CD14-positive monocyte (primary cell): ENCODE results near the gene ZNF197. TPM values are rescaled to one million over a fixed set of nuclear protein-coding genes. Genes with fewer than 3 reads are reported as not detected.

Experiments
- DNase-seq, 3 donors: peaks; one replicate each; pipeline ENCODE4 v3.0.0-alpha.2; 2011 to 2022
- H2AFZ ChIP-seq: 2 replicates; pipeline ENCODE4 v1.6.0; 2012; ENCODE audit warnings: mild to moderate bottlenecking, low read depth, low read length, inconsistent platforms; ENCODE audit not compliant: insufficient read depth, poor library complexity, severe bottlenecking
- H3K27ac ChIP-seq, 2 donors: 1 replicate in 1 of 2; 2 replicates in 1 of 2; pipeline ENCODE4 v1.5.1; 2012 to 2013; ENCODE audit warnings: low read length in 2 of 2, control low read depth in 1 of 2, inconsistent platforms in 1 of 2, low read depth in 1 of 2, mild to moderate bottlenecking in 1 of 2
- H3K27me3 ChIP-seq, 2 donors: one replicate each; pipeline versions ENCODE4 v1.6.0 to v1.6.1; 2011 to 2013; ENCODE audit warnings: low read length in 2 of 2; ENCODE audit not compliant: control insufficient read depth in 2 of 2, insufficient read depth in 2 of 2
- H3K36me3 ChIP-seq, 2 donors: replicated peaks in 1 of 2; 1 replicate in 1 of 2; 2 replicates in 1 of 2; pipeline versions ENCODE4 v1.5.1 to v1.6.1; 2012 to 2013; ENCODE audit warnings: low read length in 2 of 2, control low read depth in 1 of 2, inconsistent platforms in 1 of 2, mild to moderate bottlenecking in 1 of 2; ENCODE audit not compliant: insufficient read depth in 2 of 2, control insufficient read depth in 1 of 2
- H3K4me1 ChIP-seq, 2 donors: 1 replicate in 1 of 2; 2 replicates in 1 of 2; pipeline versions ENCODE4 v1.5.1 to v1.6.1; 2012 to 2013; ENCODE audit warnings: low read length in 2 of 2, control low read depth in 1 of 2, inconsistent platforms in 1 of 2, mild to moderate bottlenecking in 1 of 2, moderate library complexity in 1 of 2; ENCODE audit not compliant: insufficient read depth in 2 of 2, control insufficient read depth in 1 of 2
- H3K4me2 ChIP-seq: replicated peaks from 2 replicates; pipeline ENCODE3; 2012; ENCODE audit warnings: low read length, moderate library complexity, mild to moderate bottlenecking; ENCODE audit not compliant: poor library complexity, severe bottlenecking; ENCODE audit errors: extremely low read depth
- H3K4me3 ChIP-seq, 3 experiments: fragments of 200-600 bp in 1 of 3; sonication (generic) in 1 of 3; replicated peaks in 1 of 3; 1 replicate in 2 of 3; 2 replicates in 1 of 3; pipeline ENCODE4 v1.5.1; 2011 to 2013; ENCODE audit warnings: low read length in 3 of 3, mild to moderate bottlenecking in 3 of 3, control low read depth in 2 of 3, low read depth in 2 of 3, inconsistent platforms in 1 of 3, moderate library complexity in 1 of 3
- H3K79me2 ChIP-seq: 2 replicates; pipeline ENCODE4 v1.6.0; 2012; ENCODE audit warnings: mild to moderate bottlenecking, control low read depth, inconsistent platforms, low read length, moderate library complexity; ENCODE audit not compliant: insufficient read depth
- H3K9ac ChIP-seq: 2 replicates; pipeline ENCODE4 v1.6.0; 2017; ENCODE audit warnings: low read length, mild to moderate bottlenecking; ENCODE audit not compliant: insufficient read depth, poor library complexity, severe bottlenecking
- H3K9me3 ChIP-seq, 2 donors: replicated peaks in 1 of 2; 1 replicate in 1 of 2; 2 replicates in 1 of 2; pipeline versions ENCODE4 v1.5.1 to v1.6.1; 2012 to 2013; ENCODE audit warnings: low read length in 2 of 2, control low read depth in 1 of 2; ENCODE audit not compliant: control insufficient read depth in 1 of 2, insufficient read depth in 1 of 2
- H4K20me1 ChIP-seq: 2 replicates; pipeline ENCODE4 v1.6.0; 2012; ENCODE audit warnings: mild to moderate bottlenecking, low read length, control low read depth, moderate library complexity; ENCODE audit not compliant: insufficient read depth
- H3K27ac Mint-ChIP-seq, 7 donors: one replicate each; pipeline ENCODE4 v1.8.0; 2020; ENCODE audit warnings: mild to moderate bottlenecking in 7 of 7, mixed read lengths in 7 of 7, moderate library complexity in 6 of 7, inconsistent platforms in 2 of 7
- H3K27me3 Mint-ChIP-seq, 3 donors: one replicate each; pipeline ENCODE4 v1.8.0; 2021 to 2022; ENCODE audit warnings: low read depth in 3 of 3, mild to moderate bottlenecking in 3 of 3, mixed read lengths in 3 of 3, moderate library complexity in 3 of 3, inconsistent platforms in 1 of 3
- H3K36me3 Mint-ChIP-seq, 2 donors: one replicate each; pipeline ENCODE4 v1.8.0; 2020; ENCODE audit warnings: mixed read lengths in 2 of 2, inconsistent platforms in 1 of 2, mild to moderate bottlenecking in 1 of 2
- H3K4me1 Mint-ChIP-seq: one replicate; pipeline ENCODE4 v1.8.0; 2020; ENCODE audit warnings: mild to moderate bottlenecking, mixed read lengths
- H3K4me3 Mint-ChIP-seq, 2 donors: one replicate each; pipeline ENCODE4 v1.8.0; 2020; ENCODE audit warnings: mild to moderate bottlenecking in 2 of 2, mixed read lengths in 2 of 2, moderate library complexity in 1 of 2
- H3K9me3 Mint-ChIP-seq, 7 donors: one replicate each; pipeline ENCODE4 v1.8.0; 2020 to 2022; ENCODE audit warnings: mixed read lengths in 7 of 7, mild to moderate bottlenecking in 6 of 7, moderate library complexity in 6 of 7, inconsistent platforms in 2 of 7
- CTCF ChIP-seq: fragments of 200-600 bp; IDR thresholded peaks from one replicate; pipeline ENCODE4 v1.8.0; 2022; ENCODE audit warnings: antibody characterized with exemption, mild to moderate bottlenecking
- WGBS: methylation state at CpG from one replicate; pipeline ENCODE4 v1.1.5; 2013; ENCODE audit warnings: missing lambda C conversion rate; ENCODE audit not compliant: insufficient coverage; 5-methylcytosine and 5-hydroxymethylcytosine counted together
- intact Hi-C, 2 donors: fragments of 100-400 bp; cut with micrococcal nuclease; formaldehyde crosslinking; loops; one replicate each; pipeline versions ENCODE4 v1.15.0 to v1.15.1; 2023
- polyA plus RNA-seq, 3 donors: library from polyadenylated mRNA; depleted of rRNA in 1 of 3; unstranded in 2 of 3; stranded (reverse) in 1 of 3; fragments of 300-500 nt in 2 of 3; fragments of >200 nt in 1 of 3; fragmentation: Illumina TruSeq in 2 of 3; gene quantifications; 1 replicate in 2 of 3; 2 replicates in 1 of 3; pipeline ENCODE4 v1.2.3, GENCODE V29; 2012 to 2021

Gene ZNF197
- polyA plus RNA-seq, 3 donors, result 1.2 to 3.6 (median 2.1) TPM

DNA sequence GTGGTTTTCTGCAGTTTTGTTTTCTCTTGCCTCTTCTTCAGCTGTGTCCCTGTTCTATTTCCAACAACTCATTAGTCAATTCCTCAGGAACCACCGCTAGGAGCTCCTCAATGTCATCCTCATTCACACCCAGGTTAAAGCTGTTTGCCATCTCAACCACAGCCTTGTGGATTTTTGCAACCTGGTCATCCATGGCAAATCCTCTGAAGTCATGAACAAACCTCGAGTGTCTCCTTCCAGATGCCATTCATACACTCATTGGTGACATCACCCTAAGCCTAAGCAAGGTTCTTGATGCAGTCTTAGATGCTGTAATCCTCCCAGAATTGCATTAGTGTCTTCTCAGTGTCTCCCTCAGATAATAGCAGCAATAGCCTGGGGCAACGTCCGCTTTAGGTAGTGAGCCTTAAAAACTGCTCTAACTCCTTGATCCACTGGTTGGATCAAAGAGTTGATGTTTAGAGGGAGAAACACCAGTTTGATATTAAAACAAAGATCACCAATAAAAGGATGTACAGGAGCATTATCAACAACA is 56.2 kb downstream of the ZNF197 start:
- Histone ChIP-seq H3K27ac (no peak overlapping the region), H3K27me3 (peaks cover 2 to 6% of the 10 kb centered on the region in 2 donors), H3K4me3 (no peak overlapping the region), H3K36me3 (no peaks in the 10 kb centered on the region), H2AFZ (no peak overlapping the region), H3K4me1 (peaks cover 0 to 5% of the 10 kb centered on the region in 2 donors), H3K9me3 (peaks cover 43 to 78% of the 10 kb centered on the region in 2 donors), H4K20me1 (no peaks in the 10 kb centered on the region), H3K4me2 (no peak overlapping the region), H3K9ac (no peak overlapping the region), H3K79me2 (no peaks in the 10 kb centered on the region)
- H3K27me3 Mint-ChIP-seq, result peaks cover 4 to 16% (median 8%) of the 10 kb centered on the region in 3 donors
- H3K4me1 Mint-ChIP-seq, result peaks cover 12% of the 10 kb centered on the region
- peaks cover 9 to 11% of the 10 kb centered on the region in 2 donors for H3K36me3 Mint-ChIP-seq
- WGBS, result 88% methylated on average over 2 of the region's 4 CpGs
- H3K4me3 Mint-ChIP-seq, result no peak overlapping the region
- intact Hi-C loops, result no loop called here
- H3K27ac Mint-ChIP-seq, result no peak overlapping the region
- no peak for DNase-seq
- peaks cover 38 to 79% (median 65%) of the 10 kb centered on the region in 7 donors for H3K9me3 Mint-ChIP-seq
- TF ChIP-seq CTCF, result no peak

GRCh38 chr3:44682182-44682896 is 57.5 kb downstream of the ZNF197 start:
- TF ChIP-seq CTCF, result no peak
- H3K27me3 ChIP-seq, result peaks cover 5 to 12% of the 10 kb centered on the region in 2 donors
- peaks cover 12% of the 10 kb centered on the region for H3K4me1 Mint-ChIP-seq
- H3K4me3 ChIP-seq, result no peak overlapping the region
- DNase-seq, result no peak
- no peak overlapping the region for H3K4me2 ChIP-seq
- WGBS, result no CpG with 5 or more reads among the region's 2 CpGs
- peaks cover 4 to 26% (median 15%) of the 10 kb centered on the region in 3 donors for H3K27me3 Mint-ChIP-seq
- intact Hi-C loops, result no loop called here
- H3K9ac ChIP-seq, result no peak overlapping the region
- no peaks in the 10 kb centered on the region for H4K20me1 ChIP-seq
- H3K4me3 Mint-ChIP-seq, result no peak overlapping the region
- no peaks in the 10 kb centered on the region for H3K79me2 ChIP-seq
- no peaks in the 10 kb centered on the region for H3K36me3 ChIP-seq
- no peak overlapping the region for H3K27ac Mint-ChIP-seq
- H3K9me3 Mint-ChIP-seq, result peaks cover 42 to 79% (median 66%) of the 10 kb centered on the region in 7 donors
- peaks cover 0 to 5% of the 10 kb centered on the region in 2 donors for H3K4me1 ChIP-seq
- H3K9me3 ChIP-seq, result peaks cover 39 to 79% of the 10 kb centered on the region in 2 donors
- H2AFZ ChIP-seq, result no peak overlapping the region
- H3K27ac ChIP-seq, result no peak overlapping the region
- peaks cover 12 to 14% of the 10 kb centered on the region in 2 donors for H3K36me3 Mint-ChIP-seq
